Skeletal muscle tissue (tissue), 4 donors: ENCODE data around the gene CDC5L. TPM values are rescaled to one million over a fixed set of nuclear protein-coding genes. Genes with fewer than 3 reads are reported as not detected.
"Not testable (repeated sequence)": the region's sequence is repeated elsewhere in the genome, so short reads cannot be mapped to it uniquely, and the experiment has no call there.

ENCODE experiments used
- H3K27ac ChIP-seq: one replicate; pipeline ENCODE4 v1.7.0; 2013; ENCODE audit warnings: mild to moderate bottlenecking, low read depth, low read length, inconsistent platforms
- H3K27me3 ChIP-seq, 3 donors: one replicate each; pipeline ENCODE4 v1.7.0; 2013; ENCODE audit warnings: low read length in 3 of 3; ENCODE audit not compliant: control insufficient read depth in 3 of 3, insufficient read depth in 3 of 3
- H3K36me3 ChIP-seq, 3 donors: one replicate each; pipeline ENCODE4 v1.7.0; 2013; ENCODE audit warnings: low read length in 3 of 3; ENCODE audit not compliant: control insufficient read depth in 3 of 3, insufficient read depth in 3 of 3
- H3K4me1 ChIP-seq, 3 donors: one replicate each; pipeline ENCODE4 v1.7.0; 2013; ENCODE audit warnings: low read length in 3 of 3, mild to moderate bottlenecking in 3 of 3; ENCODE audit not compliant: control insufficient read depth in 3 of 3, insufficient read depth in 3 of 3
- H3K4me3 ChIP-seq, 3 donors: one replicate each; pipeline ENCODE4 v1.7.0; 2013; ENCODE audit warnings: low read length in 3 of 3
- H3K9ac ChIP-seq, 3 donors: one replicate each; pipeline ENCODE4 v1.7.0; 2013; ENCODE audit warnings: low read length in 3 of 3, mild to moderate bottlenecking in 3 of 3, moderate library complexity in 2 of 3, low read depth in 1 of 3
- H3K9me3 ChIP-seq, 3 donors: one replicate each; pipeline ENCODE4 v1.7.0; 2013; ENCODE audit warnings: low read length in 3 of 3; ENCODE audit not compliant: control insufficient read depth in 3 of 3
- total RNA-seq: library from RNA; depleted of rRNA; stranded (reverse); fragments of >200 nt; gene quantifications from one replicate; pipeline ENCODE4 v1.2.3, GENCODE V29; 2014
- donor health status: Osteomylitis.

CDC5L gene
- total RNA-seq, 1 donor from 2014 or later, result 19.3 TPM

GRCh38 chr6:44349904-44350649, 37.4 kb upstream of the CDC5L start:
- Histone ChIP-seq H3K27me3 (peaks cover 0 to 4% (median 3%) of the 10 kb centered on the region in 3 donors), H3K4me1 (no peaks in the 10 kb centered on the region), H3K9me3 (no peaks in the 10 kb centered on the region), H3K36me3 (no peaks in the 10 kb centered on the region), H3K4me3 (no peak overlapping the region), H3K27ac (no peak overlapping the region), H3K9ac (no peak overlapping the region)

- H3K27me3 ChIP-seq, H3K36me3 ChIP-seq, H3K9ac ChIP-seq, H3K9me3 ChIP-seq, H3K4me3 ChIP-seq, H3K27ac ChIP-seq, H3K4me1 ChIP-seq: not testable (repeated sequence)
Measured at GRCh38 chr6:44350650-44350994, 36.9 kb upstream of the CDC5L start.

GRCh38 chr6:44352259-44352658, 35.2 kb upstream of the CDC5L start:
- Histone ChIP-seq H3K9me3 (peaks cover 0 to 3% (median 0%) of the 10 kb centered on the region in 3 donors), H3K36me3 (no peaks in the 10 kb centered on the region), H3K4me1 (no peaks in the 10 kb centered on the region), H3K27me3 (peaks cover 0 to 4% (median 0%) of the 10 kb centered on the region in 3 donors), H3K9ac (no peak overlapping the region), H3K4me3 (no peak overlapping the region), H3K27ac (no peak overlapping the region)

DNA sequence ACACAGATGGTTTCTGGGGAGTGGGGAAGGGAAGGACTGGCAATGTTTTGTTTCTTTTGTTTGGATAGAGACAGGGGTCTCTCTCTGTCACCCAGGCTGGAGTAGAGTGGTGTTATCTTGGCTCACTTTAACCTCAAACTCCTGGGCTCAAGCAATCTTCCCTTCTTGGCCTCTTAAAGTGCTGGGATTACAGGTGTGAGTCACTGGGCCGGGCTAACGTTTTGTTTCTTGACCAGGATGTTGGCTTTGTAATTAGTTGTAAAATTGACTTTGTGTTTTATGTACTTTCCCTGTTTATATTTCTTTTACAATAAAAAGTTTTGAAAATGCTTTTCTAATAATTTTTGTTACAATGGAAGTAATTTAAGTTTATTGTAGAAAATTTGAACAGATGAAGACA, 34.2 kb upstream of the CDC5L start:
- H3K4me3 ChIP-seq, result no peak overlapping the region
- H3K9me3 ChIP-seq, result peaks cover 0 to 3% (median 0%) of the 10 kb centered on the region in 3 donors
- no peak overlapping the region for H3K27ac ChIP-seq

DNA sequence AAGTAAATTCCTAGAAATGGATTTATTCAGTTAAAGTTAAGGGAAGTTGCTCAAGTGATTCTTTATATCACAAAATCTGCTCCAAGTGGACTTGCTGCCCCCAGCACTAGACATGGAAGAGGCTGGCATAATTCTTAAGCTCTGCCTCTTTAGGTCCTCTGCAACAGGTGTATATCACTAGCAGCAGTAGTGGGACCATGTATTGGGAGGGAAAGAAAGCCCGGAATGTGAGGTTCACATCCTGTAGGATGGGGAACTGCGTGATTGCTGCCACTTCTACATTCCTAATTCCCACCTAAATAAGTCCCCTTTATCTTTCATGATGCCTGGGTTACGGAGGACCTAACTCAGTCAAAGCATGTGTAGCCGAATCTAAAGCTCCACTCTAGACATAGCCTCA, 31.9 kb upstream of the CDC5L start:
- no peaks in the 10 kb centered on the region for H3K36me3 ChIP-seq
- no peak overlapping the region for H3K9ac ChIP-seq
- peaks cover 0 to 4% (median 0%) of the 10 kb centered on the region in 3 donors for H3K27me3 ChIP-seq
- peaks cover 0 to 3% (median 0%) of the 10 kb centered on the region in 3 donors for H3K9me3 ChIP-seq
- no peaks in the 10 kb centered on the region for H3K4me1 ChIP-seq
- H3K4me3 ChIP-seq, result no peak overlapping the region
- H3K27ac ChIP-seq, result no peak overlapping the region

More for the DNA sequence above, 34.2 kb upstream of the CDC5L start:
- Histone ChIP-seq H3K36me3 (no peaks in the 10 kb centered on the region), H3K4me1 (no peaks in the 10 kb centered on the region), H3K9ac (no peak overlapping the region), H3K27me3 (peaks cover 0 to 4% (median 0%) of the 10 kb centered on the region in 3 donors)

DNA sequence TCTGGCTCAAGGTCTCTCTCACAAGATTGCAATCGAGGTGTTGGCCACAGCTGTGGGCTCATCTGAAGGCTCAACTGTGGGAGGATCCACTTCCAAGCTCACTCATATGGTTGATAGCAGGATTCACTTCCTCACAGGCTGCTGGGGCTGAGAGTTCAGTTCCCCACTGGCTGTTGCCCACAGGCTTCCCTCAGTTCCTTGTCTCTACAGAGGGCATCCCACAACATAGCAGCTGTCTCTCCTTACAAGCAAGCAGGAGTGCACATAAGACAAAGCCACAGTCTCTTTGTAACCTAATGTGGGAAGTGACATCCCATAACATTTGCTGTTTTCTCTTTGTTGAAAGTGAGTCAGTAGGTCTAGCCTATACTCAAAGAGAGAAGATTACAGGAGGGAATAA, 31.0 kb upstream of the CDC5L start:
- Histone ChIP-seq H3K36me3 (no peaks in the 10 kb centered on the region), H3K9me3 (peaks cover 0 to 3% (median 0%) of the 10 kb centered on the region in 3 donors), H3K4me1 (no peaks in the 10 kb centered on the region), H3K27ac (no peak overlapping the region), H3K9ac (no peak overlapping the region), H3K27me3 (peaks cover 0 to 4% (median 0%) of the 10 kb centered on the region in 3 donors), H3K4me3 (no peak overlapping the region)

DNA sequence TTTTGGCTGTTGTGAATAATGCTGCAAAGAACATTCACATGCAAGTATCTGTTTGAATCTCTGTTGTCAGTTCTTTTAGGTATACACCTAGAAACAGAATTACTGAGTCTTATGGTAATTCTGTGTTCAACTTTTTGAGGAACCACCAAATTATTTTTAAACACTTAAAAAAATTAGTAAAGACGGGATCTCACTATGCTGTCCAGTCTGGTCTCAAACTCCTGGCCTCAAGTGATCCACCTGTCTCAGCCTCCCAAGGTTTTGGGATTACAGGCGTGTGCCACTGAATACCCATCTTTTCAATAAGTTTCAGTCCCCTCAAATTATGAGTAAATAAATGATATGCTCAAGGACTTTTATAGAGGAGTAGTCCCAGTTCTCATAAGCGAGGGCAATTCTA, 27.5 kb upstream of the CDC5L start:
- Histone ChIP-seq H3K27me3 (peaks cover 0 to 4% (median 0%) of the 10 kb centered on the region in 3 donors), H3K27ac (no peak overlapping the region), H3K9me3 (peaks cover 0 to 3% (median 0%) of the 10 kb centered on the region in 3 donors), H3K9ac (no peak overlapping the region), H3K36me3 (no peaks in the 10 kb centered on the region), H3K4me1 (no peaks in the 10 kb centered on the region), H3K4me3 (no peak overlapping the region)

- H3K9ac ChIP-seq, result no peak overlapping the region
- H3K27me3 ChIP-seq, result no peaks in the 10 kb centered on the region
- H3K4me1 ChIP-seq, result no peaks in the 10 kb centered on the region
- H3K4me3 ChIP-seq, result no peak overlapping the region
- H3K9me3 ChIP-seq, result no peaks in the 10 kb centered on the region
- H3K27ac ChIP-seq, result no peak overlapping the region
- H3K36me3 ChIP-seq, result no peaks in the 10 kb centered on the region
Measured at GRCh38 chr6:44361947-44362346, 25.6 kb upstream of the CDC5L start.

DNA sequence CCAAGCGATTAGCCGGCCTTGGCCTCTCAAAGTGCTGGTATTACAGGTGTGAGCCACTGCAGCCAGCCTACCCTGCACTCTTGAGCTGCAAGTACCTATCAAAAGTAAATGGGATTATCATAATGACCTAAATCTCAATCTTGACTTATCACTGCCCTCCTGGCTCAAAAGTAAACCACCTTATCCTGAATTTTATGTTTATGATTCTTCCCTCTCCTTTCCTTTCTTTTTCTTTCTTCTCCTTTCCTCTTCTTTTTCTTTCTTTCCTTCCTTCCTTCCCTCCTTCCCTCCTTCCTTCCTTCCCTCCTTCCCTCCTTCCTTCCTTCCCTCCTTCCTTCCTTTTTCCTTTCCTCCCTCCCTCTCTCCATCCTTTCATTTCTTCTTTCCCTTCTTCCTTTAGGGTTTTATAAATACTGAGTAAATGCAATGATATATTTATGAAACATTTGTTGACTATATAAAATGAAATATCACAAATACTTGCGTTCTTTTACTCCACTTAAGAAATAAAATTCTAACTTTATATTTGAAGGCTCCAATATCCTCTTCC, 24.1 kb upstream of the CDC5L start:
- no peaks in the 10 kb centered on the region for H3K36me3 ChIP-seq
- no peak overlapping the region for H3K4me3 ChIP-seq
- H3K9ac ChIP-seq, result no peak overlapping the region
- no peaks in the 10 kb centered on the region for H3K27me3 ChIP-seq
- no peak overlapping the region for H3K27ac ChIP-seq
- no peaks in the 10 kb centered on the region for H3K4me1 ChIP-seq
- H3K9me3 ChIP-seq, result no peaks in the 10 kb centered on the region

GRCh38 chr6:44366781-44367180, 20.7 kb upstream of the CDC5L start:
- Histone ChIP-seq H3K36me3 (no peaks in the 10 kb centered on the region), H3K4me3 (no peak overlapping the region), H3K9me3 (no peaks in the 10 kb centered on the region), H3K27ac (no peak overlapping the region), H3K27me3 (no peaks in the 10 kb centered on the region), H3K4me1 (no peaks in the 10 kb centered on the region), H3K9ac (no peak overlapping the region)
